ENCODE measurements around the gene PPP2R3B.

- no peak for TF ChIP-seq SUZ12 (IDR thresholded peaks at IDR 0.05)
- no peak for TF ChIP-seq L3MBTL2 (conservative IDR thresholded peaks at IDR 0.05)
- TF ChIP-seq ARNT (IDR thresholded peaks at IDR 0.05): no peak
- no peak for TF ChIP-seq ELF4 (IDR thresholded peaks at IDR 0.05)
- no peak for TF ChIP-seq FOXM1 (IDR thresholded peaks at IDR 0.05; ENCODE audit: borderline replicate concordance)
- TF ChIP-seq ZNF384 (IDR thresholded peaks at IDR 0.05): no peak
- no peak for TF ChIP-seq SP1 (IDR thresholded peaks at IDR 0.05)
- no peak for TF ChIP-seq BHLHE40 (IDR thresholded peaks at IDR 0.05; ENCODE audit: borderline replicate concordance)
- no peak for TF ChIP-seq TARDBP (IDR thresholded peaks at IDR 0.05)
Observed at GRCh38 chrX:290476-291166, 96.1 kb downstream of the PPP2R3B start.
